G401 (cell line): ENCODE data around the gene LSM4. TPM values are rescaled to one million over a fixed set of nuclear protein-coding genes. Genes with fewer than 3 reads are reported as not detected.

Source experiments
- DNase-seq: peaks from one replicate; pipeline ENCODE4 v3.0.0-alpha.2; 2015; ENCODE audit warnings: low spot score
- in situ Hi-C: cut with HindIII; loops from 2 replicates; pipeline ENCODE4 v1.10.0; 2016; ENCODE audit warnings: low sequenced_read_pairs, mixed read lengths
- total RNA-seq: library from RNA; depleted of rRNA; stranded (reverse); fragments of >200 nt; shearing (Covaris generic); gene quantifications from 2 replicates; pipeline ENCODE4 v1.2.3, GENCODE V29; 2014; rRNA removed

The LSM4 gene
- total RNA-seq, 1 experiment from 2014 or later, result 539 TPM

DNA sequence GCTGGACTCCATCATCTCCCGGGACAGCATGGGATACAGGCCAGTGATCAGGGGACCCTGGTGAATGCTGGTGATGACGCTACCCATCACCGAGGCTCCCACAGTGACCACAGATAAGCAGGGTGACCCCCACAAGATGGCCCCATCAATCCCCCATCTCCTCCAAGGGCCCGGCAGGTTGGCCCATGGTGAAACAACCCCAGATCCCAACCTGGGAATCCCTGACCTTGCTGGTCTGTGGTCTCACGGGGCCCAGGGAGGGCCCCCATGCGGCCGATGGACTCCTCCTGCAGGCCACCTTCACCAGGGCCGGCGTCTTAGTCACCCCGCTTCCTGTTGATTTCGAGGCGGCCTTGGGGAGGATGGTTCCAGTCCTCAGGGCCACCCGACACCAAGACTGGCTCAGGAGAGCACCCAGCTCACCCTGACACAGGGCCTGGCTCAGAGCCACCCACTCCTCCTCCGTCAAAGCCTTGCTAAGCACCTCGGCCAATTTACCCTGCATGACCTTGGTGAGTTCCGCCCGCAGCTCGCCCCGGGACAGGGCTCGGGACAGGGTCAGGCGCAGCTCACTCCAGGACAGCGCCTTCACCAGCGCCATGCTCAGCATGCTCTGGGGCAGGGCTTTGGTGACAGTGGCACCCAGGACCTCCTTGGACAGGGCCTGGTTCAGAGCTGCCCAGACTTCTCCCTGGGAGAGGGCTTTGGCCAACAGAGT, 58.6 kb downstream of the LSM4 start:
- no peak for DNase-seq
- in situ Hi-C loops, result no loop called here

DNA sequence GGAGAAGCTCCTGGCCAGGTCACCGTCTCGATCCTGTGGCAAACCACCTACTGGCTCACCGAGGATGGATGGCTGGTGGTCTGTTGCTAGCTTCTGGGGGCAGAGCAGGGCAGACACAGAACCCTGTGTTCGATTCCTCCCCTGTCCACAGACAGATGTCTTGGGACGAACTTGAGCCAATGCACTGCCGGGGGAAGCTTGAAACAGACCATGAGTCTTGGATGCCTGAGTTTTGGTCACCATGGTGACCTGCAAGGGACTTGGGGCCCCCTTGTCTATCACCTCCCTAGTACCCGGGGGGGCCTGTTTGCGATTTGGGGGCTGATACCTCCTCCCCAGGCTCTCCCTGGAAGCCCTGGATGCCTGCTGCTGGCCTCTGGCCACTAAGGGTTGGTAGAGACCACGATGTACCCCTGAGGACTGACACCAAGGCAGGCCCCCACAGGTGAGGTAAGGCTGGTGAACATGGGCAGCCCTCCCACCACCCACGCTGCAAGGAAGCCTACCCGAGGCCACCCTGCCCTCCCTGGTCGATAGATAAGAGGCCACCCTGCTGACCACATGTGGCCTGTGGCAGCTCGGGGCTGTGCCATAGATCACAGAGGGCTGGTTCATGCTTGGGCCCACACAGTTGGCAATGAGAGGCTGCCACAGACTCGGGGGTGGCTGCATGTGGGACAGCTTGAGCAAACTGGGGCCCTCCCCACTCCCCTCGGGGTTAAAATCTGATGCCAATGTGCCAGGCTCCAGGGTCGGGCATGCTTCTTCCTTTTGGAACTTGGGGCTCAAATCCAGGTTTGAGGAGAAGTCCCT, 59.3 kb downstream of the LSM4 start:
- in situ Hi-C loops, result no loop called here
- DNase-seq, result no peak

DNA sequence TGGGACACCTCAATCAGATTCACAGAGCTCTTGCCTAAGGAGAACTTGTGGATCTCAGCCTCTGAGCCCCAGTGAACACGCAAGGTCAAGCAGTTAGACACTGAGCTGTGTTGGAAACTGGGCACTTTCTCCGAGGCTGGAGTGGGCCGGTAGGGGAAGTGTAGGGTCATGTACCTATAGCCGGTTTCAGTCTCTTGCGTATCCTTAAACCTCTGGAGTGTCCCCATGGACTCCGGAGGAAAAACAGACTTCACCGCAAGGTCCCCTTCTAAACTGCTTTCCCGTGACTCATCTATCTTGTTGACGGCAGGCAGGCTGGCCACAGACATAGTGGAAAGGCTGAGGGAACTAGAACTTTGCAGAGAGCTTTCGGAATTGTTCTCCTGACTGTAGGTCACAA, 60.0 kb downstream of the LSM4 start:
- no peak for DNase-seq
- in situ Hi-C loops, result no loop called here

DNA sequence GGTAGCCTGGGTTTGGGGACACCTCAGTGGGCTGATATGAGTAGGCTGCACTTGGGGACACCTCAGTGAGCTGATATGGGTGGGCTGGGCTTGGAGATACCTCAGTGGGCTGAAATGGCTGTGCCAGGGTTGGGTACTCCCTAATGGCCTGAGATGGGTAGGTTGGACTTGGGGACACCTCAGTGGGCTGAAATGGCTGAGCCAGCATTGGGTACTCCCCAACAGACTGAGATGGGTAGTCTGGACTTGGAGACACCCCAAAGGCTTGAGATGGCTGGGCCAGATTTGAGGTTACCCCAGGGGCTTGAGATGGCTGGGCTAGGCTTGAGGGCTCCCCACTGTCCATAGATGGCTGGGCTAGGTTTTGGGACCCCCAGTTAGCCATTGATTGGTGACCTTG, 60.7 kb downstream of the LSM4 start:
- DNase-seq, result no peak
- in situ Hi-C loops, result no loop called here

DNA sequence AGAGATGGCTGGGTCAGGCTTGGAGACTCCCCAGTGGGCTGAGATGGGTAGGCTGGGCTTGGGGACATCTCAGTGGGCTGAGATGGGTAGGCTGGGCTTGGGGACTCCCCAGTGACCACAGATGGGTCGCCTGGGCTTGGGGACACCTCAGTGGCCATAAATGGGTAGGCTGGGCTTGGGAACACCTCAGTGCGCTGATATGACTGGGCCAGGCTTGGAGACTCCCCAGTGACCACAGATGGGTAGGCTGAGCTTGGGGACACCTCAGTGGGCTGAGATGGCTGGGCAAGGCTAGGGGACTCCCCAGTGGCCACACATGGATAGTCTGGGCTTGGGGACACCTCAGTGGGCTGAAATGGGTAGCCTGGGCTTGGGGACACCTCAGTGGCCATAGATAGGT, 61.4 kb downstream of the LSM4 start:
- no peak for DNase-seq
- in situ Hi-C loops, result no loop called here

DNA sequence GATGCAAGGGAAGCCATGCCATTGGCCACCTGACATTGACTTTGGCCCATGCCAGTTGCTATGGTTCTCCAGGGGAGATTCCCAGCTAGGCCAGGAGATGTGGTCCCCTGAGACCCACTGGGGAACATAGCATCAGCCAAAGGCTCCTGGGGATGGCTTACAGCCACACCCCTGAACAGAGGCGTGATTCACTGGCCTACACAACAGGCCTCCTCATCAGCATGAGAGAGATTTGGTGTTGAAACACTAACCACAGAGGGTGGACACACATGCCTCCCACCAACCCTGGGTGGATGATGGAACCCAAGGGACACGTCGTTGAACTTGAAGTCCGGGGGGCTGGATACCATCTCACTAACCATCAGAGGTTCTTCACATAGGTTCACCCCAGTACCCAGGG, 63.0 kb downstream of the LSM4 start:
- DNase-seq, result no peak
- in situ Hi-C loops, result no loop called here

DNA sequence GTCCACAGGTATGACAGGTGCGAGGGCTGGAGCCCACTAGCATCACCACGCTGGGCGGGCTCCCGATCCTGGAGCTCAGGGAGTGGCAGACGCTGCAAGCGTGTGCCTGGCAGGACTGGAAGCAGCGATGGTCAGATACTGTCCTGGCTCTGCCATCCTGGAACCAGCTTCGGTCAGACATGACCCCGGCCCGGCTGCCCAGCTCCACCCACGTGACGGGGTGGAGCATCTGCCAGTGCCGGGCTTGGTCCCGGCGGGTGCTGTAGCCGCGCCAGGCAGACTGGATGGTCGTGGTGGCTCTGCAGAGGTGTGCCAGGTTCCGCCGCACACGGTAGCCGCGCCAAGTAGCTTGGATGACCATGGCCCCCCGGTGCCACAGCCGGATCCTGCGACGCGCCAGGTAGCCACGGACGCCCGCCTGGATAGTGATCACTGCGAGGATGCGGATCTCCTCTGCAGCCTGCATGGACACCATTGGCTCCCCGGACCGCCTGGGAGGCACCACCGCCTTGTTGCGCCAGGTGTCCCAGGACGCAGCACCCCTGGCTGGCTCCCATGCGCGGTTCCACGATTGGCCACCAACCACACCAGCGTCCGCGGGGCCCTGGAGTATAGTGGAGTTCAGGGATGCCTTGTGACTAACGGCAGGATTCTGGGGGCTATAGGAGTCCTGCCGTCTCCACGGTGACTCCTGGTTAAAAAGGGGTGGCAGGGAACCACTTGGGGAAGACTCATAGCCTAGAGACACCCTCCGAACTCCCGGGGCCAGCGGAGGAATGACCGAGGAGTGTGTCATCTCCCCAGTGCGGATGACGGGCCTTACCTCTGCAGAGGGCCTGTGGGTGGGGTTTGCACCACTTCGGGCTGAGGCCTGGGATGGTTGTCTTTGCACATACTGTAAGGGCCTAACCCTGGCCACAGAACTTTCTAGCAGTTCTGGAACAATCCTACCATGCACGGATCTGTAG, 65.1 kb downstream of the LSM4 start:
- DNase-seq, result peak; percentile 62
- in situ Hi-C loops, result no loop called here

Other genes starting within 250 kb of the LSM4 start
- gene IL12RB1, start 236.1 kb downstream of the LSM4 start, total RNA-seq, result not detected in 2 replicates
- gene MAST3, start 225.3 kb downstream of the LSM4 start, total RNA-seq, result 1.2 and 2.6 TPM in 2 replicates
- gene PIK3R2, start 169.9 kb downstream of the LSM4 start, total RNA-seq, result 7.9 and 31.5 TPM in 2 replicates
- gene IFI30, start 149.3 kb downstream of the LSM4 start, total RNA-seq, result 77.6 and 103 TPM in 2 replicates
- 30.4 and 67.0 TPM in 2 replicates for gene MPV17L2, start 129.9 kb downstream of the LSM4 start, total RNA-seq
- gene RAB3A, start 119.0 kb downstream of the LSM4 start, total RNA-seq, result 0.14 and 2.0 TPM in 2 replicates
- gene PDE4C, start 96.6 kb downstream of the LSM4 start, total RNA-seq, result 11.1 and 17.0 TPM in 2 replicates
- gene IQCN, start 48.6 kb downstream of the LSM4 start, total RNA-seq, result 0.37 and 0.47 TPM in 2 replicates
- 263 and 286 TPM in 2 replicates for gene JUND, start 41.5 kb downstream of the LSM4 start, total RNA-seq
- 6.5 and 14.1 TPM in 2 replicates for gene PGPEP1, start 17.5 kb upstream of the LSM4 start, total RNA-seq
- 143 and 217 TPM in 2 replicates for gene GDF15, start 63.1 kb upstream of the LSM4 start, total RNA-seq
- gene LRRC25, start 74.5 kb upstream of the LSM4 start, total RNA-seq, result not detected in 2 replicates
- 272 and 351 TPM in 2 replicates for gene SSBP4, start 96.3 kb upstream of the LSM4 start, total RNA-seq
- 251 and 359 TPM in 2 replicates for gene ISYNA1, start 115.1 kb upstream of the LSM4 start, total RNA-seq
- gene ELL, start 199.0 kb upstream of the LSM4 start, total RNA-seq, result 15.9 and 16.0 TPM in 2 replicates
- 404 and 484 TPM in 2 replicates for gene FKBP8, start 220.5 kb upstream of the LSM4 start, total RNA-seq
- gene KXD1, start 234.8 kb upstream of the LSM4 start, total RNA-seq, result 84.9 and 95.9 TPM in 2 replicates
- gene UBA52, start 248.8 kb upstream of the LSM4 start, total RNA-seq, result 833 and 855 TPM in 2 replicates